Left lobe of liver (tissue), 2 donors: ENCODE measurements around the gene ASGR1. TPM values are rescaled to one million over a fixed set of nuclear protein-coding genes. Genes with fewer than 3 reads are reported as not detected.
"Not testable (repeated sequence)": the region's sequence is repeated elsewhere in the genome, so short reads cannot be mapped to it uniquely, and the experiment has no call there.

Experiments used
- ATAC-seq: fragments of 200-7000 bp; cut with Tn5 transposase; one replicate; pipeline ENCODE4 v1.9.1; 2020; ENCODE audit warnings: mild to moderate bottlenecking, moderate library complexity
- DNase-seq: peaks from one replicate; pipeline ENCODE4 v3.0.0-alpha.2; 2020; ENCODE audit warnings: low spot score
- total RNA-seq: library from RNA; stranded (reverse); gene quantifications from one replicate; pipeline ENCODE4 v1.2.1, GENCODE V29; 2021
- donor health status: DM: no; HTN: no; CAD: no; lungs with moderate emphysema.
- donor health status: DM: no; HTN: yes; CAD: no.

Gene ASGR1
- total RNA-seq, 1 donor from 2014 or later, result 526 TPM

DNA sequence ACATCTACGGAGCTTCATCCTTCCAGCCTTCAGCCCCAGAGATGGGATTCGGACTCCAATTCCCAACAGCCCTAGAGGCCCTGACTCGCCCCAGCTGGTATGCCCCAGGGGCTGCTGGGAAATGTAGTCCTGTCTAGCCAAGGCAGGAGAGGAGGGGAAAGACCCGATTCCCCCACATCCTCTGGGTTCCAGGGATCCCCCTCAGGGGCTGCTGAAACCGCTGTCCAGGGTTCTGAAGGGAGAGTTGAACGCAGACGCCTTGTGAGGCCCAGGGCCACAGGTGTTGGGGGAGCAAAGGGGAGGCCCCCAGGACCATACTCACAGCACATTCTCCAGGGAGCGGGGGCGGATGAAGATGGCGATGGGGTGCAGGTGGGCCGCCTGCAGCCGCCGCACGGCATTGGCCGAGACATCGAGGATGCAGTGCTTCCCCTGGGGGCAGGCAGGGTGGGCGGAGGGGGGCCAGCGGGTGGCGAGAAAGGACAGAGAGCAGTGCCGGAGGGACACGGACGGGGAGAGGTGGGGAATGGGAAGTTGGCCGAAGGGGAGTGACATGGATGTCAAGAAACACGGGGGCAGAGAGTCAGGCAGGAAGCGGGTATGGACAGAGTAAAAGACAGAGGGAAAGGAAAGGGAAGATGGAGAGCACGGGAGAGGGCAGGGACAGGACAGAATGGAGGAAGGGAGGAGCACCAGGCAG lies 12.6 kb upstream of the ASGR1 start:
- peak; percentile 92 for ATAC-seq

DNA sequence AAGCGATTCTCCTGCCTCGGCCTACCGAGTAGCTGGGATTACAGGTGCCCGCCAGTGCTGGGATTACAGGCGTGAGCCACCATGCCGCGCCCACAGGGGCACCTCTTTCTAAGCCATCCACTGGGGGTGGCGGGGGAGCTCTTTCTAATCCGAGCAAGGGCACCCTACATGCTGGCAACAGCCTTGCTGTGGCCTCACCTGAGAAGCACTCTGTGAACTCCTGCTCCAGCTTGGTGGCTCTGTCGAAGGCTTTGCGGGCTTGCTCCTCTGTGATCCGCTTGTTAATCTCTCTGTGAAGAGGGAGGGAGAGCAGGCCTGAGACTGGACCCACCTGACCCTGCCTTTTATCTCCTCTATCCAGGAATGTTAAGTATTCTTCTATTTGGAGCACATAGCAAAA lies 11.9 kb upstream of the ASGR1 start:
- DNase-seq, result no peak
- ATAC-seq, result no peak

More for the DNA sequence above, 12.6 kb upstream of the ASGR1 start:
- DNase-seq, result peak; percentile 63

DNA sequence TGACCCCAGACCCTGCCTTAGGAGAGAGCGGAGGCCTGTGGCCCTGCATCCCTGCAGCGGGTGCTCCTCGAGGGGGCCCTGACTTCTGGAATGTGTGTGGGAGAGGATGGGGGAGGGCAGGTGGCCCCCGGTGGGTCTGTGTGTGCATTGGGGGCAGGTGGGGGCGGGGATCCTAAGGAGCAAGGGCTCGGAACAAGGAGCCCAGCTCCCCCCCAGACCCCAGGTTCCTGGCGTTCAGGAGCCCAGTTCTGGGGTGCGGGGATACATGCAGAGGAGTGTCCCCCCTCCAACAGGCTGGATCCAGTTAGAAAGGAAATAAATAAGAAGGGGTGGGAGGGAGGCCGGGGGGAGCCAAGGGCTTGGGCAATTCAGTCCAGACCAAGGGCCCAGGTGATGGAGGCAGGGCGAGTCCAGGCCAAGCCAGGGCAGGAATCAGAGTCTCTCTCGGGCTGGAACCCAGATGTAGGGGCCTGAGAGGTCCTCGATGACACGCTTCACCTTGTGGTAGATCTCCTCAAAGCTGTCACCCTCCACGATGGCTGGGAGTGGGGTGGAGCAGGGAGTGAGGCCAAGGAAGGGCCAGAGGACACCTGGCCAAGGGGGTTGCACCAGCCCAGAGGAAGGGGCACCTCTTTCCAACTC lies 11.2 kb upstream of the ASGR1 start:
- DNase-seq (no peak), ATAC-seq (no peak)

DNA sequence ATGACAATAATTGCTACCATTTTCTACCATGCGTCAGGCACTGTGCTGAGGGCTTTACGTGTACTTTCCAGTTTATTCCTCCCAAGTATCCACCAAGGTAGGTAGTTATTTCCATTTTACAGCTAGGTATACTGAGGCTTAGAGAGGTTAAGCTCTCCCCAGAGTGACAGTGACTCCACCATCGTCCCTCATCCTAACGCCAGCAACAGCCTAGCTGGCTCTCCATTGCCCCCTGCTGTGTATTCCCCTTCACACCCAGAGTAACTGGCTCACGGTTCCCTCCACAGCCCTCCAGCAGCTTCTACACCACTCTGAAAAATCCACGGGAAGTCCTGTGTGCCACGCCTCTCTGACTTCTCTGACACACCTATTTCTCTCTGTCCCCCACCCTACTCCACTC lies 7.1 kb upstream of the ASGR1 start:
- ATAC-seq, result peak; percentile 79
- DNase-seq, result no peak

DNA sequence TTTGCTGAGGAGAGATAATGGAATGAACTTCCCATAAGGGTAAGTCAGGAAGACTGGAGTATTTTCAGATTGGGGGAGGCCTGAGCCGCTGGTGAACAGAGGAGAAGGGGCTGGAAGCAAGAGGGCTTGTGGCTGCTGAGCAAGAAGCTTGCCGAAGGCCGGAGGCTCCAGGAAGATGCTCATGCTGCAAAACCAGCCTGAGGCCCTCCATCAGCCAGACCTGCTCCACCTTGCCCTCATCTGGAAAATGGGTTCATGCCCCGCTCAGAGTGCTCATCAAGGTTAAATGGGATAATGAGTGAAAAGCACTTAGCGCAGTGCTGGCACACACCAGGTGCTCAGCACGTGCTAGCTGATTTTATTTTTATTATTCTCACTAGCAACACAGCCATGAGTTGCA lies 5.5 kb upstream of the ASGR1 start:
- ATAC-seq, result no peak
- no peak for DNase-seq

- DNase-seq (peak; percentile 87), ATAC-seq (peak; percentile 57)
Observed at GRCh38 chr17:7184091-7184488, 4.9 kb upstream of the ASGR1 start.

DNA sequence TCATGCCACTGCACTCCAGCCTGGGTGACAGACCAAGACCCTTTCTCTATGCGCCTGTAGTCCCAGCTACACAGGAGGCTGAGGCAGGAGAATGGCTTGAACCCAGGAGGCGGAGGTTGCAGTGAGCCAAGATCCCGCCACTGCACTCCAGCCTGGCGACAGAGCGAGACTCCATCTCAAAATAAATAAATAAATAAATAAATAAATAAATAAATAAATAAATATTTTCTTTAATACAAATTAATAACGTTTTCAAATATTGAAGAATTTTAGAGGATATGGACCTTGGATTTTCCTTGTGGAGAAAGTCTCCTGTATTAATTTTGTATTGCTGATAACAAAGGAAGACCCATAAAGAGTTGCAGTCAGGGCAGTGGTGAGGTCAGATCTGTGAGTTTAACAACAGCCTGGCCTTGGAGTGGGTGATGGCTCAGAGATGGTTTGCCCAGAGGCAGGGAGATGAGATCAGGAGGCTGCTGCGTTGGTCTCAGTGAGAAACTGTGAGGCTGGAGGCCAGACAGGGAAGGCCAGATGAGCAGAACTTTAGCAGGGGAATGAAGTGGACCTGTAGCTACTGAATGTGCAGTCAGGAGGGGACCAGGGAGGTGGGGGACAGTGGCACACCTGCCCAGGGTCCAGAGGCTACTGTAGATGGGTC lies 4.4 kb upstream of the ASGR1 start:
- DNase-seq (no peak), ATAC-seq (peak; percentile 11)

DNA sequence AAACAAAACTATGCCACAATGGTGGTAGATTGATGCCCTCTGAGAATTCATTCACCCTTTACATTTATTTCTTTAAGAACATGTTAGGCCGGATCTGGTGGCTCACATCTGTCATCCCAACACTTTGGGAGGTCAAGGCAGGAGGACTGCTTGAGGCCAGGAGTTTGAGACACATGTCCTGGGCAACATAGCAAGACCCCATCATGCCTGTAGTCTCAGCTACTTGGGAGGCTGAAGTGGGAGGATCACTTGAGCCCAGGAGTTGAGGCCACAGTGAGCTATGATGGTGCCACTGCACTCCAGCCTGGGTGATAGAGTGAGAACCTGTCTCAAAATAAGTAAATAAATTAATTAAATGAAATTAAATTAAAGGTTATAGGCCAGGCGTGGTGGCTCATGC lies 2.9 kb upstream of the ASGR1 start:
- DNase-seq, ATAC-seq: not testable (repeated sequence)

GRCh38 chr17:7178973-7179316 lies 225 bp downstream of the ASGR1 start:
- DNase-seq, result no peak
- no peak for ATAC-seq

- ATAC-seq, result peak; percentile 66
Observed at GRCh38 chr17:7177954-7178477, 1.2 kb downstream of the ASGR1 start.

DNA sequence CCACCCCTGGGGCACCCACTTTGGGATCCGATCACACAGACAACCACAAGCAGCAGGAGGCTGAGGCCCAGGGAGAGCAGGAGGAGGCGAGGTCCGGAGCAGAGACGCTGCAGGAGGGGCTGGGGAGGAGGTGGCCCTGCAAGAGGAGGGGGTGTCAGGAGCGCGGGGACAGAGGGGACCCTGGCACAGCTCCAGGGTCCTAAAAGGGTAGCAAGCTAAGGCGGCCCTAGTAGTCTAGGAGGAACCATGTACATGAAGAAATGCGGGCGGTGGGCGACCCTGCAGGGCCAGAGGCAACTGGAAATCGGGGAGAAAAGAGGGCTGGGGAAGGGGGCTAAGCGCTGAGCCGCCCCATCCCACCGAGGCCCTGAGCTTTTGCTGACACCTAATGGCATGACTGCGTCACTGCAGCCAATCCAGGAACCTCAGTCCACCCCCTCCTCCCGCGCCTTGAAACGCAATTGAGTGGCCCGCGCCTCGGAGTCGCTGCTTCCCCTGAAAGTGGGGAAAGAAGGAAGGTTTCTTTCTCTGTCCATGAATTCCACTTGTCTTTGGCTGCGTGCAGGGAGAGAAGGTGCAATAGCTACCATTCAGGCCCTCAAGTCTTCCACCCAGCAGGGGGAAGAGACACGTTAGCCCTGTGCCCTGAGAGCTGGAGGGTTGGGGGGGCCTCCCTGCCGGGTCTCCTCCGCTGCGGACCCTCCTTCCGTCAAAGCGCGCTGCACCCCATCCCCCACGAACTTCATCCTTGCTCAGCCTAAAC lies 1.8 kb downstream of the ASGR1 start:
- peak; percentile 64 for ATAC-seq
- DNase-seq, result peak; percentile 76

More at GRCh38 chr17:7177954-7178477, 1.2 kb downstream of the ASGR1 start:
- peak; percentile 90 for DNase-seq

GRCh38 chr17:7176841-7177190 lies 2.4 kb downstream of the ASGR1 start:
- ATAC-seq, result no peak
- DNase-seq, result no peak

DNA sequence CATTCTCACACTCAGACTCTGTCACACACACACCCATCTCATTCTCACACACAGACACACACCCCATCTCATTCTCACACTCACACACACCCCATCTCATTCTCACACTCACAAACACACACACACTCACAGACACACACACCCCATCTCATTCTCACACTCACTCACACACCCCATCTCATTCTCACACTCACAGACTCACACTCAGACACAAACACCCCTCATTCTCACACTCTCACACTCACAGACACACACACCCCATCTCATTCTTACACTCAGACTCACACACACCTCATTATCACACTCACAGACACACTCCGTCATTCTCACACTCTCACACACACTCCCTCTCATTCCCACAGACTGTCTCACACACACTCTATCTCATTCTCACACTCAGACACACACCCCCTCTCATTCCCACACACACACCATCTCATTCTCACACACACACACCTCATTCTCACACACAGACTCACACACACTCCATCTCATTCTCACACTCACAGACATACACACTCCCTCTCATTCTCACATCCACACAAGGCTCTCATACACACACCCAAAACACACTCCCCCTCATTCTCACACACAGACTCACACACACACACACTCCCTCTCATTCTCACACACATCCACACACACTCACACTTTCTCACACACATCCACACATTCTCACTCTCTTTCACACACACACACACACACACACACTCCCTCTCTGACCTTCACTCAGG lies 2.9 kb downstream of the ASGR1 start:
- ATAC-seq (no peak), DNase-seq (no peak)

DNA sequence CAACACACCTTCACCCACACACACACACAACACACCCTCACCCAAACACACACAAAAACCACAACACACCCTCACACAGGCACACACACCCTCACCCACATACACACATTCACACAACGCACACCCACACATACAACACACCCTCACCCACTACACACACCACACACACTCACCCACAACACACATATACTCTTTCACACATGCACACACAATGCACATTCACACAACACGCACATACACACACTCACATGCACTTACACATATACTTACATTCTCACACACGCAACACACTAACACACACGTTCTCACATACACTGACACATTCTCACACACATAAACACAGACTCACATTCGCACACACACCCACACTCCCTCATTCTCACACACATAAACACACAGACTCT lies 3.8 kb downstream of the ASGR1 start:
- DNase-seq, result no peak
- no peak for ATAC-seq

DNA sequence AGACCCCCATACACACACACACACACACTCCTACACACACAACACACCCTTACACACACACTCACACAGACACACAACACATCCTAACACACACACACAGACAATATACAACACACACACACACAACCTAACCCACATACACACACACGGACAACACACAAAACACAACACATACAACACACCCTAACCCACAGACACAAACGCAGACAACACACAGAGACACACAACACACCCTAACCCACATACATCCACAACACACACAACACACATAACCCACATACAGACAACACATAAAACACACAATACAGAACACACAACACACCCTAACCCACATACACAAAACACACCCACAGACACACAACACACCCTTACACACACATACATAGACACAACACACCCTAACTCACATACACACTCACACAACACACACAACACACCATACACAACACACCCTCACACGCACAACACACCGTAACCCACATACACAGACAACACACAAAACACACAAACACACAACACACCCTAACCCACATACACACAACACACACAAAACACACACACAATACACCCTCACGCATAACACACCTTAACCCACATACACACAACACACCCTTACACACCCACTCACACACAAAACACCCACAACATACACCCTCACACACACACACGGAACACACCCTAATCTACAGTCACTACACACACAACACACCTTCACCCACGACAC lies 4.4 kb downstream of the ASGR1 start:
- DNase-seq, result no peak
- ATAC-seq, result no peak

DNA sequence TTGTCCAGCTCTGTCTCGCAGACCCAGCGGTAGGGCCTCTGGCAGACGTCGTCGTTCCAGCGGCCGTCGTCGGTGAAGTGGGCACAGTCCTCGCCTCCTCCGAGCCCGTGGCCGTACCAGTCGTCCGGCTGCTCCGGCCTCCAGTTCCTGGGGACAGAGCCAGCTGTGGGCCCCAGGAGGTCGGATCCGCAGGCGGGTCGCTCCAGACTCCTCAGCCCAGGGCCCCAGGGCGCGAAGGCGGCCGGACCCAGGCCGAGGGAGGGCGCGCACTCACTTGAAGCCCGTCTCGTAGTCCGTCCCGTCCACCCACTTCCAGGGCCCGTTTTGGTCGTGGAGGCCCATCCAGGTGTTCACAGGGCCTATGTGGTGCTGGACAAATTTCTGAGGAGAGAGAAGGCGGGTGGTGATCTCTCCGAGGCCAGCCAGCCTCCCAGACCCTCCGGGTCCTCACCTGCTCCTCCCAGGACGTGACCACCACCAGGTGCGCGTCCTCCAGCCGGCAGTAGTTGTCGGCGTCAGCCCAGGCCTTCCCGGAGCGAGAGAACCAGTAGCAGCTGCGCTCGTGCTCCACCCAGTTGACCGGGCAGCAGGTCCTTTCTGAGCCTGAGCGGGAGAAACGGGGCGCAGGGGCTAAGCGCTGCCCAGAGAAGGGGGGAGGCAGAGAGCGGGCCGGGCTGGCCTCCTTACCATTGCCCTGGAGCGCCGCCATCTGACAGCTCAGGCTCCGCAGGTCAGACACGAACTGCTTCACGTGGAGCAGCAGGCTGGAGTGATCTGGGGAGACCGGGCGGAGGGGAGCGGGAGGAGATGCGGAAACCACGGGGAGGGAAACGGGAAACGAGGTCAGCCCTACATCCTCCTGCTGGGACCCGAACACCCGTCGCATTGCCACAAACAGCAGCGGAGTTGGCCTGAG lies 5.2 kb downstream of the ASGR1 start:
- peak; percentile 38 for ATAC-seq
- peak; percentile 74 for DNase-seq

- ATAC-seq, DNase-seq: not testable (repeated sequence)
Observed at GRCh38 chr17:7172522-7173191, 6.5 kb downstream of the ASGR1 start.

DNA sequence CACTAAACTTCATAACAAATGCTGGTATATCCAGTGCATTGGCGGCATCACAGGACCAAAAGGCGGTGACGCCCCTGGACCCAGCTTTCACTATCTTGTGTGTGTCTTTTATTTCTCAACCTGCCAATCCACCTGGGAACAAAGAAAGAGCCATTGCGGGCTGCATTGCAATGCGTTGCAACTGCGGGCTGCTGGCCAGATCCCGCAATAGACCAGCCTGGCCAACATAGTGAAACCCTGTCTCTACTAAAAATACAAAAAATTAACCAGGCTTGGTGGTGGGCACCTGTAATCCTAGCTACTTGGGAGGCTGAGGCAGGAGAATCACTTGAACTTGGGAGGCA lies 9.6 kb downstream of the ASGR1 start:
- ATAC-seq, DNase-seq: not testable (repeated sequence)
